Gastroesophageal sphincter (tissue), 4 donors: Measurements from ENCODE around the gene ETFDH. TPM values are rescaled to one million over a fixed set of nuclear protein-coding genes. Genes with fewer than 3 reads are reported as not detected.
A peak's percentile ranks its signal among the peaks of the same experiment; 100 is the strongest.
"Not testable (repeated sequence)": the region's sequence is repeated elsewhere in the genome, so short reads cannot be mapped to it uniquely, and the experiment has no call there.

ENCODE experiments used
- ATAC-seq: fragments of 150-250 bp; one replicate; pipeline ENCODE4 v1.9.1; 2016; ENCODE audit warnings: mild to moderate bottlenecking, moderate library complexity
- H3K27ac ChIP-seq, 4 donors: fragments of 200-600 bp; sonication (generic) in 3 of 4; 1 replicate in 3 of 4; 2 replicates in 1 of 4; pipeline ENCODE4 v1.5.1; 2016 to 2019
- H3K27me3 ChIP-seq: fragments of 200-600 bp; sonication (generic); one replicate; pipeline ENCODE4 v1.5.1; 2019
- H3K36me3 ChIP-seq, 2 donors: fragments of 200-600 bp; sonication (generic); one replicate each; pipeline ENCODE4 v1.5.1; 2019; ENCODE audit warnings: control low read depth in 1 of 2
- H3K4me1 ChIP-seq, 3 donors: fragments of 200-600 bp; sonication (generic); 1 replicate in 2 of 3; 2 replicates in 1 of 3; pipeline ENCODE4 v1.5.1; 2016 to 2019; ENCODE audit warnings: control low read depth in 2 of 3
- H3K4me3 ChIP-seq, 2 donors: fragments of 200-600 bp; sonication (generic); one replicate each; pipeline ENCODE4 v1.5.1; 2019; ENCODE audit warnings: mild to moderate bottlenecking in 1 of 2, moderate library complexity in 1 of 2
- H3K9me3 ChIP-seq, 3 donors: fragments of 200-600 bp; sonication (generic); one replicate each; pipeline ENCODE4 v1.5.1; 2017 to 2019; ENCODE audit warnings: control low read depth in 2 of 3
- EP300 ChIP-seq: sonication (generic); formaldehyde crosslinking; IDR thresholded peaks from one replicate; pipeline ENCODE4 v1.6.1; 2017; ENCODE audit warnings: antibody characterized with exemption, mild to moderate bottlenecking
- POLR2A ChIP-seq, 2 donors: fragments of 450-650 bp; IDR thresholded peaks; one replicate each; pipeline ENCODE4 v1.6.1; 2017; ENCODE audit warnings: antibody characterized with exemption in 2 of 2, mild to moderate bottlenecking in 2 of 2, moderate library complexity in 1 of 2
- POLR2AphosphoS5 ChIP-seq: sonication (generic); formaldehyde crosslinking; IDR thresholded peaks from one replicate; pipeline ENCODE4 v1.6.1; 2017; ENCODE audit warnings: antibody characterized with exemption
- WGBS, 2 donors: methylation state at CpG; one replicate each; pipeline ENCODE4 v1.1.5; 2018; ENCODE audit warnings: low coverage in 1 of 2; 5-methylcytosine and 5-hydroxymethylcytosine counted together
- total RNA-seq, 4 donors: library from RNA; depleted of rRNA; stranded (reverse); fragments of >200 nt; gene quantifications; one replicate each; pipeline ENCODE4 v1.1.0, GENCODE V29; 2016
- TF ChIP-seq, protein P1 (sequence below), 4 experiments: fragments of 200-600 bp in 2 of 4; fragments of 450-650 bp in 2 of 4; sonication (generic) in 1 of 4; IDR thresholded peaks; one replicate each; pipeline ENCODE4 v1.5.1; 2017 to 2019; ENCODE audit warnings: antibody characterized with exemption in 4 of 4, mild to moderate bottlenecking in 2 of 4, moderate library complexity in 2 of 4

ETFDH gene
- total RNA-seq, 4 donors from 2014 or later: 32.0 to 46.7 (median 38.9) TPM

DNA sequence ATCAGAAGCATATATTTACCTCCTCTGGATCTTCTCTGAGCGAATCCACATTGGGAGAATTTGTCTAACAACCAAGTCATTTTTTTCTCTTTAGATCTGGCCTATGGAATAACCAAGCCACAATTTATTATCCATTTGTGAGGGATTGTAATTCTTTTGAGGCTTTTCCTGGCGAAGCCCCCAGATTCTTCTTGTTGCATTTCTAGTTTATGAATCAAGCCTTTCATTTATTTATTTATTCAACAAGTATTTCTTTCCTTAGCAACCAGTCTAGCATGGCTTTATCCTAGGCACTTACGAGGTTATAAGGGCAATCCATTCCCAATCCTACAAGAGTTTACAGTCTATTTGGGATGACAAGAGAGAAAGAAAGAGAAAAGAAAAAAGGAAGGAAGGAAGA, 78.3 kb downstream of the ETFDH start:
- H3K36me3 ChIP-seq: no peaks in the 10 kb centered on the region
- no peaks in the 10 kb centered on the region for H3K27me3 ChIP-seq
- H3K4me3 ChIP-seq: no peak overlapping the region
- no peak for ATAC-seq
- no peaks in the 10 kb centered on the region for H3K9me3 ChIP-seq
- TF ChIP-seq POLR2A (IDR thresholded peaks at IDR 0.05): no peak
- TF ChIP-seq POLR2AphosphoS5: no peak
- TF ChIP-seq, protein P1, sequence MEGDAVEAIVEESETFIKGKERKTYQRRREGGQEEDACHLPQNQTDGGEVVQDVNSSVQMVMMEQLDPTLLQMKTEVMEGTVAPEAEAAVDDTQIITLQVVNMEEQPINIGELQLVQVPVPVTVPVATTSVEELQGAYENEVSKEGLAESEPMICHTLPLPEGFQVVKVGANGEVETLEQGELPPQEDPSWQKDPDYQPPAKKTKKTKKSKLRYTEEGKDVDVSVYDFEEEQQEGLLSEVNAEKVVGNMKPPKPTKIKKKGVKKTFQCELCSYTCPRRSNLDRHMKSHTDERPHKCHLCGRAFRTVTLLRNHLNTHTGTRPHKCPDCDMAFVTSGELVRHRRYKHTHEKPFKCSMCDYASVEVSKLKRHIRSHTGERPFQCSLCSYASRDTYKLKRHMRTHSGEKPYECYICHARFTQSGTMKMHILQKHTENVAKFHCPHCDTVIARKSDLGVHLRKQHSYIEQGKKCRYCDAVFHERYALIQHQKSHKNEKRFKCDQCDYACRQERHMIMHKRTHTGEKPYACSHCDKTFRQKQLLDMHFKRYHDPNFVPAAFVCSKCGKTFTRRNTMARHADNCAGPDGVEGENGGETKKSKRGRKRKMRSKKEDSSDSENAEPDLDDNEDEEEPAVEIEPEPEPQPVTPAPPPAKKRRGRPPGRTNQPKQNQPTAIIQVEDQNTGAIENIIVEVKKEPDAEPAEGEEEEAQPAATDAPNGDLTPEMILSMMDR (IDR thresholded peaks at IDR 0.05): no peak
- TF ChIP-seq EP300: no peak
- WGBS, 2 donors: 15 to 22% methylated on average over 3 of the region's 3 CpGs
- no peaks in the 10 kb centered on the region for H3K4me1 ChIP-seq
- peak overlapping the region in 2 of 4 donors; percentile 30 to 52 for H3K27ac ChIP-seq

- Histone ChIP-seq H3K36me3 (no peaks in the 10 kb centered on the region), H3K4me1 (no peaks in the 10 kb centered on the region), H3K27me3 (no peaks in the 10 kb centered on the region), H3K9me3 (peaks cover 0 to 5% (median 0%) of the 10 kb centered on the region in 3 donors), H3K27ac (no peak overlapping the region), H3K4me3 (no peak overlapping the region)
- ATAC-seq: no peak
- TF ChIP-seq POLR2A (IDR thresholded peaks at IDR 0.05): no peak
- no peak for TF ChIP-seq POLR2AphosphoS5
- WGBS, 2 donors: 87 to 97% methylated on average over 3 to 5 of the region's 5 CpGs
Observed at GRCh38 chr4:158754385-158755180, 82.5 kb downstream of the ETFDH start.

DNA sequence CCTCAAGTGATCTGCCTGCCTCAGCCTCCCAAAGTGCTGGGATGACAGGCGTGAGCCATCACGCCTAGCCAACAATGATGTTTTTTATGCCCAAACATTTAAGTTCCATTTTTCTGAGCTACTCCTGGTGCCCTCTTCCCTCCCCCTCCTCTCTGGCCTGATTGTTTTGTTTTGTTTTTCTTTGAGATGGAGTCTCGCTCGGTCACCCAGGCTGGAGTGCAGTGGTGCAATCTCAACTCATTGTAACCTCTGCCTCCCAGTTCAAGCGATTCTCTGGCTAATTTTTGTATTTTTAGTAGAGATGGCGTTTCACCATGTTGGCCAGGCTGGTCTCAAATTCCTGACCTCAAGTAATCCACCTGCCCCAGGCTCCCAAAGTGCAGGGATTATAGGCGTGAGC, 83.7 kb downstream of the ETFDH start:
- WGBS, 2 donors: 89% methylated on average over 7 of the region's 7 CpGs; no CpG with 5 or more reads in 1 of the 2 donors
- H3K9me3 ChIP-seq, ATAC-seq, H3K4me1 ChIP-seq, H3K4me3 ChIP-seq, H3K27me3 ChIP-seq, H3K36me3 ChIP-seq, H3K27ac ChIP-seq: not testable (repeated sequence)

DNA sequence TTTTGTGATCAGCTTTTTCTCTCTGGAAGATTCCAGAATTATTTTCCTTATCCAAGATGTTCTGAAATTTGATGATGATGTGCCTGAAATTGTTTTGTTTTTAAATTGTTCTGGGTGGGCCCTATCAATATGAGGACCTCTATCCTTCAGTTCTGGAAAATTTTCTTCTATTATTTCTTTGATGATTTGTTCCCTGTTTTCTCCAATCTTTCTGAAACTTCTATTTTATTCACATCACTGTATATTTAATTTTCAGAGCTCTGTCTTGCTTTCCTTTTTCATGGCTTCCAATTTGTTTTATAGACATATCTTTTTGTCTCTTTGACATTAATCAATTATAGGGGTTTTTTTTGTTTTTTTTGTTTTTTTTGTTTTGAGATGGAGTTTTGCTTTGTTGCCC, 84.5 kb downstream of the ETFDH start:
- Histone ChIP-seq H3K4me1 (no peaks in the 10 kb centered on the region), H3K36me3 (no peaks in the 10 kb centered on the region), H3K27ac (no peak overlapping the region), H3K9me3 (peaks cover 0 to 5% (median 0%) of the 10 kb centered on the region in 3 donors), H3K27me3 (no peaks in the 10 kb centered on the region), H3K4me3 (no peak overlapping the region)
- no peak for ATAC-seq
- no peak for TF ChIP-seq EP300
- no peak for TF ChIP-seq POLR2AphosphoS5
- TF ChIP-seq POLR2A (IDR thresholded peaks at IDR 0.05): no peak
- TF ChIP-seq, protein P1 (IDR thresholded peaks at IDR 0.05): no peak

- Histone ChIP-seq H3K9me3 (peaks cover 0 to 5% (median 0%) of the 10 kb centered on the region in 3 donors), H3K4me1 (no peaks in the 10 kb centered on the region), H3K4me3 (no peak overlapping the region), H3K27me3 (no peaks in the 10 kb centered on the region), H3K36me3 (no peaks in the 10 kb centered on the region), H3K27ac (no peak overlapping the region)
- ATAC-seq: no peak
- WGBS, 2 donors: 68 to 81% methylated on average over 4 of the region's 4 CpGs
- TF ChIP-seq, protein P1 (IDR thresholded peaks at IDR 0.05): no peak
- TF ChIP-seq POLR2AphosphoS5 (no peak), EP300 (no peak)
Observed at GRCh38 chr4:158758142-158758541, 86.0 kb downstream of the ETFDH start.

DNA sequence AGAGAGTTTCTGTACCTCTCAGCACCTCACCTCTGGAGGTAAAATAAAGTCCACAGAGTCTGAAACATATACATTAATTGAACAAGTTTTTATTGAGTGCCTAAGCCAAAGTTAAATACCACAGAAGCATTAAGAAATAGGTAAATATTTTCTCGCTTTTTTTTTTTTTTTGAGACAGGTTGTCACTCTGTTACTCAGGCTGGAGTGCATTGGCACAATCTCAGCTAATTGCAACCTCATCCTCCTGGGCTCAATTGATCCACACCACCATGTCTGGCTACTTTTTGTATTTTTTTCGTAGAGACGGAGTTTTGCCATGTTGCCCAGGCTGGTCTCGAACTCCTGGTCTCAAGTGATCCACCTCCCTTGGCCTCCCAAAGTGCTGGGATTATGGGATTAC, 86.6 kb downstream of the ETFDH start:
- Histone ChIP-seq H3K4me3 (no peak overlapping the region), H3K4me1 (no peaks in the 10 kb centered on the region), H3K9me3 (peaks cover 0 to 5% (median 0%) of the 10 kb centered on the region in 3 donors), H3K36me3 (no peaks in the 10 kb centered on the region), H3K27me3 (no peaks in the 10 kb centered on the region), H3K27ac (no peak overlapping the region)
- no peak for TF ChIP-seq EP300
- no peak for TF ChIP-seq POLR2A (IDR thresholded peaks at IDR 0.05)
- TF ChIP-seq, protein P1 (IDR thresholded peaks at IDR 0.05): no peak
- no peak for TF ChIP-seq POLR2AphosphoS5
- ATAC-seq: no peak
- 83 to 91% methylated on average over 3 to 4 of the region's 4 CpGs for WGBS, 2 donors
